ENCODE data around the gene ZNF202. TPM values are rescaled to one million over a fixed set of nuclear protein-coding genes. Genes with fewer than 3 reads are reported as not detected.
A peak's percentile ranks its signal among the peaks of the same experiment; 100 is the strongest.

ZNF202 gene
- total and polyA plus RNA-seq, 3 donors from 2014 or later = 24.4 to 30.7 (median 25.5) TPM

GRCh38 chr11:123745764-123746451, 4.4 kb upstream of the ZNF202 start:
- intact Hi-C loops (cut with DNase I; ENCODE audit: low total_unique reads) = no loop called here
- Histone ChIP-seq H3K4me3 (no peak overlapping the region), H3K4me1 (peaks cover 7% of the 10 kb centered on the region), H3K27me3 (no peaks in the 10 kb centered on the region), H3K27ac (no peak overlapping the region), H3K36me3 (ENCODE audit: low read depth, missing control alignments) (no peaks in the 10 kb centered on the region), H3K9me3 (no peaks in the 10 kb centered on the region)
- TF ChIP-seq POLR2A (IDR thresholded peaks at IDR 0.05) = no peak
- TF ChIP-seq, protein P1, sequence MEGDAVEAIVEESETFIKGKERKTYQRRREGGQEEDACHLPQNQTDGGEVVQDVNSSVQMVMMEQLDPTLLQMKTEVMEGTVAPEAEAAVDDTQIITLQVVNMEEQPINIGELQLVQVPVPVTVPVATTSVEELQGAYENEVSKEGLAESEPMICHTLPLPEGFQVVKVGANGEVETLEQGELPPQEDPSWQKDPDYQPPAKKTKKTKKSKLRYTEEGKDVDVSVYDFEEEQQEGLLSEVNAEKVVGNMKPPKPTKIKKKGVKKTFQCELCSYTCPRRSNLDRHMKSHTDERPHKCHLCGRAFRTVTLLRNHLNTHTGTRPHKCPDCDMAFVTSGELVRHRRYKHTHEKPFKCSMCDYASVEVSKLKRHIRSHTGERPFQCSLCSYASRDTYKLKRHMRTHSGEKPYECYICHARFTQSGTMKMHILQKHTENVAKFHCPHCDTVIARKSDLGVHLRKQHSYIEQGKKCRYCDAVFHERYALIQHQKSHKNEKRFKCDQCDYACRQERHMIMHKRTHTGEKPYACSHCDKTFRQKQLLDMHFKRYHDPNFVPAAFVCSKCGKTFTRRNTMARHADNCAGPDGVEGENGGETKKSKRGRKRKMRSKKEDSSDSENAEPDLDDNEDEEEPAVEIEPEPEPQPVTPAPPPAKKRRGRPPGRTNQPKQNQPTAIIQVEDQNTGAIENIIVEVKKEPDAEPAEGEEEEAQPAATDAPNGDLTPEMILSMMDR (IDR thresholded peaks at IDR 0.05) = no peak
- WGBS, 2 donors = 68 to 79% methylated on average over 2 of the region's 2 CpGs
- no peak for DNase-seq

DNA sequence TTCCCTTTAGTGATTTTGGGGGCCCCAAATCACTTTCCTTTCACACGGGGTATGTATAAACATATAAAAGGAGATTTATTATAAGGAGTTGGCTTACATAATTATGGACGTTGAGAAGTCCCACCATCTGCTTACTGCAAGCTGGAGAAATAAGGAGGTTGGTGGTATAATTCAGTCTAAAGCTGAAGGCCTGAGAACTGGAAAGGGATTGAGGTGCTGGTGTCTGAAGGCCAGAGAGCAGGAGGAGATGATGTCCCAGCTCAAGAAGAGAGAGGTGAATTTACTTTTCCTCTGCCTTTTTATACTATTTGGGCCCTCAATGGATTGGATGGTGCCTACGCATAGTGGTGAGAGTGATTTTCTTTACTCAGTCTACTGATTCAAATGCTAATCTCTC, 1.3 kb upstream of the ZNF202 start:
- no peak for DNase-seq
- Histone ChIP-seq H3K4me3 (no peak overlapping the region), H3K27me3 (no peaks in the 10 kb centered on the region), H3K36me3 (ENCODE audit: low read depth, missing control alignments) (no peaks in the 10 kb centered on the region), H3K4me1 (peaks cover 17% of the 10 kb centered on the region), H3K9me3 (no peaks in the 10 kb centered on the region), H3K27ac (peak overlapping the region; percentile 44 to 85)
- intact Hi-C loops (cut with DNase I; ENCODE audit: low total_unique reads) = no loop called here
- WGBS, 2 donors = 42 to 47% methylated on average over 3 of the region's 3 CpGs
- TF ChIP-seq, protein P1 (IDR thresholded peaks at IDR 0.05) = no peak
- TF ChIP-seq POLR2A (IDR thresholded peaks at IDR 0.05) = no peak

DNA sequence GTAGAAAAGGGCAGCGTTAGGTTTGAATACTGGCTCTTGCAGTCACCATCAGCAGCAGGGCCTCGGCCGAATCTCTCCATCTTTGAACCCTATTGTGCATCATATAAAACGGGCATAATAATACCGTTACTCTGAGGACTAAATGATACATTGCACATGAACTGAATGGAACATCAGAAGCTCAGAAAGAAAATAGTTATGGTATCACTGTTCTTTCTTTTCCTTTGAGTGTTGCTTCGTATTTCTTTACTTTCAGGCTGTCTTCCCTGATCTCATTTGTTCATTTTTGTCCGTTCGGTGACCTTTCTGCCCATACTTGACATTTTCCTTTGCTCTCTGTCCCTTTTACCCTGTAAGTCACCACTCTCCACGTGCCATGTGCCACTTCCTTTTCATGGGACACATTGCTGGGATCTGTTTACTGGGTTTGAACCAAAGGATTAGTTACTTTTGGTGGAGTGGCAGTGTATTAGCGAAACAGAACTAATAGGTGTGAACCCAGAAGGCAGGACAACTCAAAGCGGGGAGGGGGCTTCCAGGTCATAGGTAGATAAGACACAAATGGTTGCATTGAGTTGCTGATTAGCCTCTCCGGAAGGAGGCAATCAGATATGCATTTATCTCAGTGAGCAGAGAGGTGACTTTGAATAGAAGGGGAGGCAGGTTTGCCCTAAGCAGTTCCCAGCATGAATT, 717 bp upstream of the ZNF202 start:
- Histone ChIP-seq H3K9me3 (no peaks in the 10 kb centered on the region), H3K27me3 (no peaks in the 10 kb centered on the region), H3K27ac (peak overlapping the region; percentile 85 to 89), H3K4me1 (peaks cover 17% of the 10 kb centered on the region), H3K4me3 (peak overlapping the region; percentile 86 to 96), H3K36me3 (ENCODE audit: low read depth, missing control alignments) (no peaks in the 10 kb centered on the region)
- no peak for DNase-seq
- intact Hi-C loops (cut with DNase I; ENCODE audit: low total_unique reads) = no loop called here
- WGBS, 2 donors = 15 to 16% methylated on average over 12 of the region's 12 CpGs
- TF ChIP-seq, protein P1 (IDR thresholded peaks at IDR 0.05) = no peak
- TF ChIP-seq POLR2A (IDR thresholded peaks at IDR 0.05) = no peak

- H3K27ac ChIP-seq = peak overlapping the region; percentile 85 to 89
- intact Hi-C loops (cut with DNase I; ENCODE audit: low total_unique reads) = no loop called here
These were observed 687 bp downstream of the ZNF202 start for GRCh38 chr11:123740787-123741158.

More at GRCh38 chr11:123740787-123741158, 687 bp downstream of the ZNF202 start:
- TF ChIP-seq, protein P1 (IDR thresholded peaks at IDR 0.05) = no peak
- TF ChIP-seq POLR2A (IDR thresholded peaks at IDR 0.05) = no peak
- DNase-seq = peak; percentile 30
- 0 to 1% methylated on average over 6 of the region's 6 CpGs for WGBS, 2 donors
- Histone ChIP-seq H3K36me3 (ENCODE audit: low read depth, missing control alignments) (no peaks in the 10 kb centered on the region), H3K27me3 (no peaks in the 10 kb centered on the region), H3K4me3 (peak overlapping the region; percentile 86 to 96), H3K4me1 (peaks cover 17% of the 10 kb centered on the region), H3K9me3 (no peaks in the 10 kb centered on the region)

All from testis (tissue), 3 donors.